Left ventricle myocardium inferior (tissue), 1 donor: ENCODE data around the gene CYYR1. TPM values are rescaled to one million over a fixed set of nuclear protein-coding genes. Genes with fewer than 3 reads are reported as not detected.

Experiments
- DNase-seq: peaks from one replicate; pipeline ENCODE4 v3.0.0-alpha.2; 2020
- H3K27ac ChIP-seq: fragments of 200-600 bp; replicated peaks from 2 replicates; pipeline ENCODE4 v1.8.0; 2021
- H3K27me3 ChIP-seq: fragments of 200-600 bp; 2 replicates; pipeline ENCODE4 v1.8.0; 2021; ENCODE audit warnings: low read depth
- H3K36me3 ChIP-seq: fragments of 200-600 bp; 2 replicates; pipeline ENCODE4 v1.8.0; 2021
- H3K4me1 ChIP-seq: fragments of 200-600 bp; 2 replicates; pipeline ENCODE4 v1.8.0; 2021
- H3K4me3 ChIP-seq: fragments of 200-600 bp; 2 replicates; pipeline ENCODE4 v1.8.0; 2021; ENCODE audit warnings: mild to moderate bottlenecking, moderate library complexity
- H3K9me3 ChIP-seq: fragments of 200-600 bp; replicated peaks from 2 replicates; pipeline ENCODE4 v1.8.0; 2021
- intact Hi-C: fragments of 100-400 bp; cut with micrococcal nuclease; formaldehyde crosslinking; loops from one replicate; pipeline ENCODE4 v1.11.0; 2022
- total RNA-seq: library from RNA; stranded (reverse); fragmentation: NEBNext Ultra II Directional; extraction: Animal tissue kit (Norgen Biotek cat#: 25700); gene quantifications from one replicate; pipeline ENCODE4 v1.2.1, GENCODE V29; 2021
- TF ChIP-seq, protein P1 (sequence below): fragments of 200-600 bp; IDR thresholded peaks from 2 replicates; pipeline ENCODE4 v1.8.0; 2021; ENCODE audit warnings: antibody characterized with exemption, mild to moderate bottlenecking, borderline replicate concordance
- donor health status: DM: no; HTN: yes; CAD: no; lungs with severe emphysema.

CYYR1 gene
- total RNA-seq, 1 donor from 2014 or later = 21.6 TPM

DNA sequence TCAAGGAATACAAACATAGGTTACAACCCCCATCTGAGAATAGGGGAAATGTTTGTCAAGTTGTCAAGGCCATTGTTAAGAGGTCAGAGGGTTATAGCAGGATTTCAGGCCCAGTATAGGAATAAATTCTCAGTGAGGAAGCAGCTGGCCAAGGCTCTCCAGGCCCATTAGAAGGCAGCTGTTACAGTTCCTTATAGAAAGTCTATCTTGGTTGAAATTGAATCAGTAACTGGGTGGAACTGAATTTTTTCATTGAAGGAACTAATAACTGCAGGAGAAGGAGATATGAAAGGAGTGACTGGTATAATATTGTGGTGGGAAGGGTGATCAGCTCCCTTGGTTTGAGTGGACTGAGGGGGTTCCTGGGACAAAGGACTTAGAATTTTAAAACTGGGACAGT lies 134.1 kb downstream of the CYYR1 start:
- Histone ChIP-seq H3K4me3 (no peak overlapping the region), H3K36me3 (no peaks in the 10 kb centered on the region), H3K27ac (no peak overlapping the region), H3K27me3 (no peaks in the 10 kb centered on the region), H3K9me3 (no peaks in the 10 kb centered on the region), H3K4me1 (no peaks in the 10 kb centered on the region)
- intact Hi-C loops = no loop called here
- no peak for DNase-seq
- TF ChIP-seq, protein P1, sequence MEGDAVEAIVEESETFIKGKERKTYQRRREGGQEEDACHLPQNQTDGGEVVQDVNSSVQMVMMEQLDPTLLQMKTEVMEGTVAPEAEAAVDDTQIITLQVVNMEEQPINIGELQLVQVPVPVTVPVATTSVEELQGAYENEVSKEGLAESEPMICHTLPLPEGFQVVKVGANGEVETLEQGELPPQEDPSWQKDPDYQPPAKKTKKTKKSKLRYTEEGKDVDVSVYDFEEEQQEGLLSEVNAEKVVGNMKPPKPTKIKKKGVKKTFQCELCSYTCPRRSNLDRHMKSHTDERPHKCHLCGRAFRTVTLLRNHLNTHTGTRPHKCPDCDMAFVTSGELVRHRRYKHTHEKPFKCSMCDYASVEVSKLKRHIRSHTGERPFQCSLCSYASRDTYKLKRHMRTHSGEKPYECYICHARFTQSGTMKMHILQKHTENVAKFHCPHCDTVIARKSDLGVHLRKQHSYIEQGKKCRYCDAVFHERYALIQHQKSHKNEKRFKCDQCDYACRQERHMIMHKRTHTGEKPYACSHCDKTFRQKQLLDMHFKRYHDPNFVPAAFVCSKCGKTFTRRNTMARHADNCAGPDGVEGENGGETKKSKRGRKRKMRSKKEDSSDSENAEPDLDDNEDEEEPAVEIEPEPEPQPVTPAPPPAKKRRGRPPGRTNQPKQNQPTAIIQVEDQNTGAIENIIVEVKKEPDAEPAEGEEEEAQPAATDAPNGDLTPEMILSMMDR = no peak

GRCh38 chr21:26437326-26438009 lies 135.6 kb downstream of the CYYR1 start:
- no peak overlapping the region for H3K27ac ChIP-seq
- H3K27me3 ChIP-seq = no peaks in the 10 kb centered on the region
- H3K4me1 ChIP-seq = no peaks in the 10 kb centered on the region
- no peak for DNase-seq
- no peaks in the 10 kb centered on the region for H3K9me3 ChIP-seq
- intact Hi-C loops = no loop called here
- H3K36me3 ChIP-seq = no peaks in the 10 kb centered on the region
- H3K4me3 ChIP-seq = no peak overlapping the region
- TF ChIP-seq, protein P1 = no peak

GRCh38 chr21:26433386-26433785 lies 139.7 kb downstream of the CYYR1 start:
- no peaks in the 10 kb centered on the region for H3K4me1 ChIP-seq
- no peak for DNase-seq
- H3K9me3 ChIP-seq = no peaks in the 10 kb centered on the region
- H3K36me3 ChIP-seq = no peaks in the 10 kb centered on the region
- no peaks in the 10 kb centered on the region for H3K27me3 ChIP-seq
- no peak overlapping the region for H3K27ac ChIP-seq
- TF ChIP-seq, protein P1 = no peak
- H3K4me3 ChIP-seq = no peak overlapping the region
- intact Hi-C loops = no loop called here

- intact Hi-C loops = no loop called here
- Histone ChIP-seq H3K27ac (no peak overlapping the region), H3K27me3 (no peaks in the 10 kb centered on the region), H3K36me3 (no peaks in the 10 kb centered on the region), H3K9me3 (no peaks in the 10 kb centered on the region), H3K4me3 (no peak overlapping the region), H3K4me1 (no peaks in the 10 kb centered on the region)
- TF ChIP-seq, protein P1 = no peak
- no peak for DNase-seq
Measured at GRCh38 chr21:26432410-26432809, 140.7 kb downstream of the CYYR1 start.

- H3K4me3 ChIP-seq = no peak overlapping the region
- TF ChIP-seq, protein P1 = no peak
- DNase-seq = no peak
- H3K9me3 ChIP-seq = no peaks in the 10 kb centered on the region
- no peaks in the 10 kb centered on the region for H3K4me1 ChIP-seq
- H3K36me3 ChIP-seq = no peaks in the 10 kb centered on the region
- intact Hi-C loops = no loop called here
- no peak overlapping the region for H3K27ac ChIP-seq
- H3K27me3 ChIP-seq = no peaks in the 10 kb centered on the region
Measured at GRCh38 chr21:26425576-26425975, 147.5 kb downstream of the CYYR1 start.

- DNase-seq = no peak
- intact Hi-C loops = no loop called here
- no peaks in the 10 kb centered on the region for H3K9me3 ChIP-seq
- TF ChIP-seq, protein P1 = no peak
- H3K4me3 ChIP-seq = no peak overlapping the region
- no peaks in the 10 kb centered on the region for H3K4me1 ChIP-seq
- no peaks in the 10 kb centered on the region for H3K36me3 ChIP-seq
- H3K27ac ChIP-seq = no peak overlapping the region
- H3K27me3 ChIP-seq = no peaks in the 10 kb centered on the region
Measured at GRCh38 chr21:26423511-26423910, 149.6 kb downstream of the CYYR1 start.
